SKM-1 (cell line): ENCODE data around the gene CXCL14.

Experiments
- DNase-seq: peaks from one replicate; lab custom pipeline; 2025; ENCODE audit not compliant: unreplicated experiment; lab: John Stamatoyannopoulos, UW

The CXCL14 gene, protein sequence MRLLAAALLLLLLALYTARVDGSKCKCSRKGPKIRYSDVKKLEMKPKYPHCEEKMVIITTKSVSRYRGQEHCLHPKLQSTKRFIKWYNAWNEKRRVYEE

DNA sequence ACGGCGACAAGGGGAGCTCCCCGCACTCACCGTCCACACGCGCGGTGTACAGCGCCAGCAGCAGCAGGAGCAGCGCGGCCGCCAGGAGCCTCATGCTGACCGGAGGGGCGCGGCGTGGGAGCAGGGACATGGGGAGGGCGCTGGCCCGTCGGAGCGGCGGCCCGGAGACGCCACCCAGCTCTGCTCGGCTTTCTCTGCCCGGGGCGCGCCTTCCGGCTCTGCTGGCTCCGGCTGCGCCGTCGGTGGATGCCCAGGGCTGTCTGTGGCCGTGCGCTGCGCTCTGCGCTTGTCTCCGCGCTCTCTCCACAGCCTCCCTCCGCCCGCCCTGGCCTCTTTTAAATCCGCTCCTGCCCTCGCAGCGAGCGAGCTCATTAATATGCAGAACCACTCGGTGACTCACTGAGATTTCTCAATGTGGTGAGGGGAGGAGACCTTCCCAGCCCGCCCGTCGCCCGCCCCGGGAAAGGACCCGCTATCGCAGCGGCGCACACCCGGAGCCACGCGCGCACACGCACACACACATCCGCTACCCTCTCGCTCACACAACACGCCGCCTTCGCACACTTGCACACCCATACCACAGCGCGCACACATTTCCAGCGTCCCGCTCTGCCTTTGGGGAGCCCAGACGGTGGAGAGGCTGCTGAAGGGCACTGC, at the start of gene CXCL14:
Gene CXCL14, minus strand, starts transcription at position 307 of the 657 bp plus-strand sequence. Its CDS starts 213 bp downstream, at position 94.
- no peak for DNase-seq

DNA sequence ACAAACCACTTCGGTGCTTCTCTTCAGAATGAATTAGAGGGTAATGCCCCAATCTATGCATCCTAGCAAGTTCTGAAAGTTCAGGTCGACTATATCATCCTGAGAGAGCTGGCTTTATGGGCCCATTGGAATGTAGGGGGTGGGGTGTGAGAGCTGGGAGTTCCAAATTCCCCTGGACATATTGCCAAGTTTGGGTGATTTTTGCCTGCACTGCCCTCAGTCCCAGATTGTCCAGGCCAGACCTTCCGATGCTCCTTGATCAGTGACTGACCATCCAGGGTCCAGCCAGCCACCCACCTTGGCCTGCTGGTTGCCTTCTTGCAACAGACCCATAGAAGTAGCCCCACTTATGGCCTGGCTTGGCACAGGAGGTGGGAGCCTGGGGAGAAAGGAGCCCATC, 47.8 kb upstream of the CXCL14 start:
- DNase-seq = no peak

DNA sequence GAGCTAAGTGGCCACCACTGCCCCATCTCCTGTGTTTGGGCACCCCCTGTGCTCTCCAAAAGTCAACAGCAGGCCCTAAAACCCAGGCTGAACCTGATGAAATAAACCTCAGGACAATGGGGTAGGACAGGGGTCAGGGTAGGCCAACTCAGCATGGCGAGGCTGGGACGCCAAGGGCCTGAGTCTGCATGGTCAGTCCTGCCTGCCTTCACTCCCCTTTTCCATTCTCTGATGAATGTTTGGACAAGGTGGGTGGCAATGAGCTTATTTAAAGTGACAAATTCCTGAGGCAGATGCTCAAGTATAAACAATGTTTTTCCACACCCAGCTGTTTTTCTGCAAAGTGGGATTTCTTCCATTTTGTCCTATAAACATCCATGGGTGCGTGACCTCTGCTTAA, 47.2 kb upstream of the CXCL14 start:
- DNase-seq = no peak

DNA sequence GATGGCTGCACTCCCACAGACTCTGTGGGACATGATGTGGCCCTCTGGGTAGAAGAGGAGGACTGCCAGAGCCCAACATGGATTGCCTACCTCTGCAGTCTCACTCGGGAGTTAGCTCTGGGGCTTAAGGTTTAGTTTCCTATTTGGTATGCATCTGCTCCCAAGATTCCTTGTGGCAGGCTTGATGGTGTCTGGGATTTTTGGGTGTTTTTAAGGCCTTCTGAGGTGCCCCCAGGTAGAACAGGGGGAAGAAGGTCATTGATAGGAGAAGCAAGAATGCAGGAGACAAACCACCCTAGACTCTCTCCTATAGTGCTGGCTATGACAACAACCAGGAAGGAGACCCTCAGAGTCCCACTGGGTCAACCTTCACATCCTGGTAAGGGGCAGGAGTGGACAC, 46.7 kb upstream of the CXCL14 start:
- DNase-seq = no peak

DNA sequence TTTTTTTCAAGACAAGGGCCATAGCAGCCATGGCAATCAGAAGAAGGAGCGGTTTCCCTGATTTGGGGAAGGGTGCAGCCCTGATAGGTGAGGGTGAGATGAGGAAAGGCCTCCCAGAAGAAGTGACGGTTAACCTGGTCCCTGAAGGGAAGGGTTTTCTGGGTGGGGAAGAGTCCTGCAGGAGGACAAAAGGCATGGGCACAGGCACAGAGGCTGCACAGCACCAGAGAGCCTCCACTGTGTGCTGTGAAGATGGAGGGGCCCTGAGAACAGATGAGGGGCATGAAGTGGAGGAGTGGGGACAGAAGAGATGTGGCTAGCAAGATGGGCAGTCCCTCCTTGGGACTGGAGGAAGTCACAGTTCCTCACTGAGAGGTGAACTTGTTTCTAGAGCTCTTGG, 46.3 kb upstream of the CXCL14 start:
- DNase-seq = no peak

DNA sequence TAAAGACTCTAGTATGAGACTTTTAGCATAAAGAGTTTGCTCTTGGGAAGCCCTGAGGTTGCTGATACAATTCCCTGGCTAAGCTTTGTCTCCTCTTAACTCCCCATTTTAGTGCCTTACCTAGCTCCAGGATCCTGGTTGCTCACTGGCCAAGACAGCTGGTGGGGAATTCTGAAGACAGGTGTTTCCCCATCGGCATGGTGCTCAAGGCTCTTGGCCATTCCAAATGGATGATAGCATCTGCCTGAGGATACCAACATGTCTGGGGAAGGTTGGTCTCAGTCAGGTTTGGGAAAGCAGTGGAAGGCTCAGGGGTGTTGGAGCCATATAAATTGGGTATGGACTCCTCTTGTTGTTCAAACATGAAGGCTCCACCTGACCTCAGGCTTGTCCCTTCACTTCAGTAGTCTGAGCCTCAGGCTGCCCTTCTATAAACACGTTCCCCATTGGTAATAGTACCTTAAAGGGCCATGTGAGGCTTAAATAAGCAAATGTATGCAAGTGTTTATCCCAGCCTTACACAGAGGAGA, 44.5 kb upstream of the CXCL14 start:
- DNase-seq = no peak

DNA sequence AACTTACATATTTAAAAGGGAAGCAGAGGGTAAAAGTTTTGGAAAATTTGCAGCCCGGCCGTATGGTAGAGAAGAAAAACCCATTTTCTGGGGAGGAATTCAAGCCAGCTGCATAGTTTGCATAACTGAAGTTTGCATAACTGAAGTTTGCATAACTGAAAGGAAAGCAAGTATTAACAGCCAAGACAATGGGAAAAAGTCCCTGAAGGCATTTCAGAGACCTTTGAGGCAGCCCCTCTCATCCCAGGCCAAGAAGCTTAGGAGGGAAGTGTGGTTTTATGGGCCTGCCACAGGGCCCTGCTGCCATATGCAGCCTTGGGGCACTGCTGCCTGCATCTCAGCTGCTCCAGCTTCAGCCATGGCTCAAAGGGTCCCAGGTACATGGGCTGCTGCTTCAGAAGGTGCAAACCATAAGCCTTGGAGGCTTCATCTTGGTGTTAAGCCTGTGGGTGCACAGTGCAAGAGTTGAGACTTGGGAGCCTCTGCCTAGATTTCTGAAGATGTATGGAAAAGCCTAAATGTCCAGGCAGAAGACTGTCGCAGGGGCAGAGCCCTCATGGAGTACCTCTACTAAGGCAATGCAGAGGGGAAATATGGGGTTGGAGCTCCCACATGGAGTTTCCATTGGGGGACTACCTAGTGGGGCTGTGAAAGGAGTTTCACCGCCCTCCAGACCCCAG, 36.9 kb upstream of the CXCL14 start:
- DNase-seq = no peak

DNA sequence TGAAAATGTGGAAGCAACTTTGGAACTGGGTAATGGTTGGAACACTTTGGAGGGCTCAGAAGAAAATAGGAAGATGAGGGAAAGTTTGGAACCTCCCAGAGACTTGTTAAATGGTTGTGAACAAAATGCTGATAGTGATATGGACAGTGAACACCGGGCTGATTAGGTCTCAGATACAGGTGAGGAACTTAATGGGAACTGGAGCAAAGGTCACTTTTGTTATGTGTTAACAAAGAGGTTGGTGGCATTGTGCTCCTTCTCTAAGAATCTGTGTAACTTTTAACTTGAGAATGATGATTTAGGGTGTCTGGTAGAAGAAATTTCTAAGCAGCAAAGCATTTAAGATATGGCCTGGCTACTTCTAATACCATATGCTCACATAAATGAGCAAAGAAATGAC, 36.4 kb upstream of the CXCL14 start:
- no peak for DNase-seq

DNA sequence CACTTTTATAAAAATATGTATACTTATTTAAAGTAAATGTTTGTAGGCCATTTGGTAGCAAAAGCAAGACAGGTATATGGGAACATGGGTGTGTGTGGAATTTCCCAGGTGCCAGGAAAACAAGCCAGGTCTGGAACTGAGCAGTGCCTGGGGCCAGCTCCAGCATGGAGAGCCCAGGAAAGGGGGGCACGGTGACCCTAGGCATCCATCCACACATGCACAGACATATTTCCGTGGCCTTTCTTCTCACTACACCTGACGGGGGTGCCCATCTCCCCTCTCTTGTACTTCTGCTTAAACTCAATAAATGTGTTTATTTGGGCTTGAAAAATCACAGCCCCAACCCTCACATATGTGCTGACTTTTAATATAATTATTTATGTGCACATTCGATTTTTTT, 31.2 kb upstream of the CXCL14 start:
- no peak for DNase-seq

DNA sequence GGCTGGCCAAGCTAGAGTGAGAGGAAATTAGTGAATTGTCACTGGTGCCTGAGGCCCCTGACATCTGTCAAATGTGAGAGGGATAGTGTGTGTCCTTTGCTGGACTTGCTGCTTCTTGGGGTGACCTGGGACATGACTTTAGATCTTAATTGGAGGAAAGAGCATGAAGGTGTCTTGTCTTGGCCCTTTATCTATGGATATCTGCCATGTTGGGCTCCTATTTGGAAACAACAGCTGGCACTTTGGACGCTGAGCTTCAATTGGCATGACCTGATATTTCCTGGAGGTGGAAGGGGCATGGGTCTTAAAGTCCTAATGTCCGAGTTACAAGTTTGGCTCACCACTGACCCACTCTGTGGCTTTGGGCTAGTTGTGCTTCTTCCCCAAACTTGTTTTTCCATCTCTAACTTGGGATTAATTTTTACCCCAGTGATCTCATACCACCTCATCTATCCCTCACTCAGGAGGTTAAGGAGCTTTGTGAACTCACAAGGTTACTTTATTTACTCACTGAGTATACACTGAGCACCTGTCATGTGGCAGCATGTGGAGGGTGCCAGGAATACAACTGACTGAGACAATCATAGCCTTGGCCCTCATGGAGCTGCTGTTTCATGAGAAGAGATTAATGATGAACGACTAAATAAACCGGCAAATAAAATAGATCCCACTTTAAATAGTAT, 30.1 kb upstream of the CXCL14 start:
- DNase-seq = no peak

DNA sequence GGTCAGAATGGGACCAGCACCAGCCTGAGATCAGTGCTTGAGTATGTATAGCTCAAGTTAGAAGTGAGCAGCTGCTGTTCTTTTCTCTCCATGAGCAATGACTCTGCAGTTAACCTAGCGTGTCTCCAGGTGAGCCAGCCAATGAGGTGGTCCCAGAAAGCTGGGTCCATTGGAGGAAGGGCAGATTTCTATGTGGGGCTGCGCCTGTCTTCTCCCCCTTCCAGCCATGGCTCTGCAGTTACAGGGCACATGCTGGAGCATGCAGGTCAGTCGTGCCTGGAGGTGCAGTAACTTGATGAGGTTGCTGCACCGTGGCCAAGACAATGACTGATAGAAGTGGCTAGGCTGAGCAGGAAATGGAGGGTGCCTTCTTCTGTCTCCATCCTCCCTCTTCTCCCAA, 29.6 kb upstream of the CXCL14 start:
- DNase-seq = no peak

DNA sequence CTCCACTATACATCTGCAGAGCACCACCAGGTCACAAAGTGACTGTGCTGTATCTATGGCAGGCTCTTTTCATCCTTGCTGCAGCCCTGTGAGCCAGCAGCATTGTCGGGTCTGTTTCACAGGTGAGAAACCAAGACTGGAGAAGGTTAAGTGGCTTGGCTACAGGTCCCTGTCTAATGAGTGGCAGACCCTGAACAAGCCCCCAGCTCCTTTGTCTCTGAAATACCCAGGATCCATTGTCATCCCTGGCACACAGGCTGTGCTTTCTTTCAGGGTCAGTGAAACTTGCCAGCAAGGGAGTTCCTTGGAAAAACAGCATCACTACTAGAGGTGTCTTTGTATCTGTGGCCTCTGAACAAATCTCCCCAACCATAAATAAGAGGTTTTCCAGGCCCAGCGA, 27.6 kb upstream of the CXCL14 start:
- no peak for DNase-seq

DNA sequence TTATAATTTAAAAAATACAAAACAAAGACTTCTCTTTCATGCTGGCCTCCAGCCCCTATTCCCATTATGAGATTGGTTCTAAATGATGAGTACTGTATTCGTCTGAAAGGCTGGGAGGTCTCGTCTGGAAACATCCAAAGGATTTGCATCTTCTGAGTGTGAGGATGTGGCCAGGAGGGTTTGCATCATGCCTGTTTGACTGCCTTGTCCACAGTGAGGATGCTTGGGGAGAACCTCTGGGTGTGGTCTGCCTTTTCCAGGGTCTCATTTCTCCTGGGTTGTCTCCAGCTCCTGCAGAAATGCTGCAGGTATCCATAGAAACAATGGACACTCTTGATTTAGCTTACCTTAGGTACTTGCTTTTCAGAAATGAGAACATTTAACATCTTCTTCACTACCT, 26.4 kb upstream of the CXCL14 start:
- no peak for DNase-seq

DNA sequence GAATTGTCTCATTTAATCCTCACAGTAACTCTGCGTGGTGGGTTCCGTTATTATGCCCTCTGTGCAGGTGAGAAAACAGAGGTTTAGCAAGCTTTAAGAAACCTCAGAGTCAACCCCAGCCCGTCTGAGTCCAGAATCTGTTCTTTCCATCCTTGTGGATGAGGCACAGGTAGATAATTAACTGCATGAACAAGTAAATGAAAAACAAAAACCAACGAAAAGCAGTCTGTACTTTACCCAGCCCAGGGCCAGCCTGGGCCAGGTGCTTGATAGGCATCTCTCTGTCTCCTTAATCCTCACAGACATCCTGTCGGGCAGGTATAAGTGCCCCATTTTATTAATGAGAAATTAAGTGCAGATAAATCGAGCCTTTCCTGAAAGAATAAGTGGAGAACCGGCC, 25.3 kb upstream of the CXCL14 start:
- no peak for DNase-seq

DNA sequence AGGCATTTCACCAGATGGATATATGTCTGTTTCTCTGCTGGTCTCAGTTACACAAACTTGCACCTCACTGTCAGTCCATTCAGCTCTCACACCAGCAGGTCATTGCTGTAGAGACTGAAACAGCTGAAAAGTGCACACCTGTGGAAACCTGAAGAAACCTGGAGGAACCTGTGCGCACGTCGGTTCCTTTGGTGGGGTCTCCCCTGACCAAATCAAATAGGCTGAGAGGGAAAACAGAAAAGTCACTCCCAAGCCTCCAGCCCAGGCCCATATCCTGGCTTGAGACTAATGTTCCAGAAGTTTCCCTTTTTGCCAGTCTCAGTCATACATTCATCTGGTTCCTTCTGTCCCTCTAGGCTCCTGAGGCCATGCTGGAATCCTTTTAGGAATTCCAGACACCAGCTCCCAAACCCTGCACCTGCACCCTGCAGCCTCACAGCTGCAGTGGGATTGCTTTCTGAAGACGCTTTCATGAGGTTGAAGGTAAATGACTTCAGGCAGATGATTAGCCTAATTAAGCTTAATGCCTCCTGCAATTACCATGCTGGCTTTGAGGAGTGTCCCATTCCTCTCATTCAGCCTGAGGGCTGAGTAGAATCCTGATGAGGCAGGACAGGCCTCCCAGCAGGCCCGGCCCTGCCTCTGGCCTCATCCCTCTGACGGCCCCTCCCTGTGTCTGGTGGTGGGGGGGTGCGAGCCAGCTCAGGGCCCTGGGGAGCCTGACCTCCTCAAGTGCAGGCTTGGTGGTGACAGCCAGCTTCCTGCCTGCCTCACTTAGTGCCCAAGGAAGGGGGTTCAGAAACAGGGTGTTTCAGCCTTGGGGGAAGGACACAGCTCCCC, 24.3 kb upstream of the CXCL14 start:
- DNase-seq = no peak

DNA sequence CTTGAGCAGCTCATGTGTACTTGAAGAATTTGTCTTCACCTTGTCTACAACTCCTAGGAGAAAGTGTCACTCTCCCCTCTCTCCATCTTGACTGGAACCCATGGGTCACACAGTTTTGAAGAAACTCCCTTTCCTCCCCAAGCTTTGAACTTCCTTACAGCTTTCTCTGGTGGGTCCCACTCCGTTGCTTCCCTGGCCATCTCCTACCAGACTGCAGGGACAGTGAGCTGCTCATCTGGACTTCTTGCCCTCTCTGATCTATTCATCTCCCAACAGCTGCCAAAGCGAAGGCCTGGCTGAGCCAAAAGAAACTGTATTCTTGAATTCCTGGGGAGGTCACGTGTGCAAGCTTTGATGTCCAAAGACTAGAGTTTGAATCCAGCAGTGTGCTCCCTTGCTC, 22.7 kb upstream of the CXCL14 start:
- no peak for DNase-seq

DNA sequence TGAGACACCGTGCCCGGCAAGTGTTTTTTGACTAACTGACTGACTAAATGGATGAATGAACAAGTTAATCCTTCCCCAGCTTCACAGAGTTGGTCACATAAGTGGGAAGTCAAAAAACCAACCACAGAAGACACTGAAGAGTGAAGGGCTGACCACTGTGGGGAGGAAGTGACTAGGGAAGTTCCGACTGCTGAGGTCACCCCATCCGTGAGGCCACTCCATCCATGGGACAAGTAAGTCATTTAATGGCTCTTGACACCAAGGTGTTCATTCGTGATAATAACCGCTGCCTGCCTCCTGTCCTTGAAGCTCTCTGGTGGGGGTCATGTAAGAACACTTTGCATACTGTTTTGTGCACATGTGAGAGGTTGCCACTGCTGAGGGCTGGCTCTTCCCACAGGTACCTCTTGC, 22.2 kb upstream of the CXCL14 start:
- peak; percentile 65 for DNase-seq

DNA sequence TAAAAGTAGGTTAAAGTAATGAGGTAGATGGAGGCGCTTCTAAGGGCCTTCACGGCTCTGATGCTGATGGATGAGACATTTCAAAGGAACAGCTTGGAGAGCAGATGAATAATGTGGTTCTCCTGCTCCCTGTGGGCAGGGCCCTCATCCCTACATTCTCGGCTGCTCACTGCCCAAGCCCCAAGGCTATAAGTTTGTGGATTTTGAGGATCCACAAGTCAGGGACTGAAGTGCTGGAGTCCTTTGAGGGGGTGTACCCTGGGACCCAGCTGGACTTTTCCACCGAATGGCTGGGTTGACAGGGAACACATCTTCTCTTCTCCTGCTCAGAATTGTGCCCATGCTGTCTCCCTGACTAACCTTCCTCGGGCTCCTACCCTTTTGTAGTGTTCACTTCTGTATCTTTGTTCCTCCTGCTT, 21.4 kb upstream of the CXCL14 start:
- DNase-seq = no peak

DNA sequence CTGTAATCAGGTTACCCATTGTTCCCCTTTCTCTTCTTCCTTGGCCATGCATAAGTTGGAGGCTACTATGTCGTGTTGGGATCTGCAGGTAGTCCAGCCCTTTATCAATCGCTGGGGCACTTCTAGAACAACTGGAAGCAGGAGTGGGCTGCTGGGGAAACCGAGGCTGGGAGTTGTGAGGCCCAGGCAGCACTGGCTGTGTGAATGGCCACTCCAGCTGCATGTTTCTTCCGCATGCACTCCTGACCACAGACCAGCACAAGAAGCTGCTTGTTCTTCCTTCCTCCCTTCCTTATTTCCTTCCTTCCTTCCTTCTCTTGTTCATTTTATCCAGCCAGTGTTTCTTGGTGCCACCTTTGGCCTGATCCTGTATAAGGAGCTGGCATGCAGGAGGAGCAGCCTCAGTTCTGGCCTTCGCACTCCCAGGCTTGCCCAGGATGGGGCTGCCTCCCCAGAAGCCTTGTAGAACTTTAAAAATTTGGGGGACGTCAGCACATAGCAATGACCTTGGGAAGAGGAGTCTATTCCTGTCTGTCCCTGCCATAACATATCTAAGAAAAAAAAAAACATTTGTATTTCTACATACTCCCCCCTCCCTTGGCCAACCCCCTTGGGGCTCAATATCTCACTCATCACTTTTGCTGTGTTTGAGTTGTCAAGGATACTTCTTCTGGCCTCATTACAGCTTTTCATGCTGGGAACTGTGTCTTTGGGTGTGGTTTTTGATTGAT, 20.8 kb upstream of the CXCL14 start:
- DNase-seq = no peak

DNA sequence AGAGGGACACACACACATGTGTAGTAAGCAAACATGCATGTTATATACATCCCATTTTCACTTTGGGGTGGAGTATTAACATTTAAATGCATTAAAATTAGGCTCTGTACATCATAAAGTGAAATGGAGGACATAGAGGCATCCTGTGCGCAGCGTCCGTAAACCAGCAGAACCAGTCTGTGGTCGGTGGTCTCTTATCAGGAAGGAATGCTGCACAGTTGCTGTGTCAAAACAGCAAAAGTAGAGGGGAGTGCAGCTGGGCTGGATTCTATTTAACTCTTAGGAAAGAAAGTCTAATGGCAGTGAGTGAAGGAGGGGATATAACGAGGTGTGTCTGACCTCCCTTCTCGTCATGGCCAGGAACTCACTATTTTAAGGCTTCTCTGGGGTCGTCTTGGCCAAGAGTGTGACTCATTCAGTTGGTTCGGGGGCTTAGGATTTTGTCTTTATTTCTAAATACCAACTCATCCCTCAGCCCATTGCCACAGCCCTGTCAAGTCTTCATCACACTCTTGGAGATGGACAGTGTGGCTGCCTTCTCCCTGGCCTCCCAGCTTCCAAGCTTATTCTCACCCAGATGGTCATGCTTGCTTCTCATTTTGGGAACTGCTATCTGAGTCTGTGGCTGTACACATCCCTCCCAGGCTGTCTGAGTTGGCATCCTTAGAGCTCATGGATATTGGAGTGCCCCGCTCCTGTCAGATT, 20.1 kb upstream of the CXCL14 start:
- DNase-seq = no peak
